Measurements from ENCODE around the gene OLFML1. TPM values are rescaled to one million over a fixed set of nuclear protein-coding genes. Genes with fewer than 3 reads are reported as not detected.

The OLFML1 gene
- 25.5 and 26.8 TPM in 2 replicates for total RNA-seq

DNA sequence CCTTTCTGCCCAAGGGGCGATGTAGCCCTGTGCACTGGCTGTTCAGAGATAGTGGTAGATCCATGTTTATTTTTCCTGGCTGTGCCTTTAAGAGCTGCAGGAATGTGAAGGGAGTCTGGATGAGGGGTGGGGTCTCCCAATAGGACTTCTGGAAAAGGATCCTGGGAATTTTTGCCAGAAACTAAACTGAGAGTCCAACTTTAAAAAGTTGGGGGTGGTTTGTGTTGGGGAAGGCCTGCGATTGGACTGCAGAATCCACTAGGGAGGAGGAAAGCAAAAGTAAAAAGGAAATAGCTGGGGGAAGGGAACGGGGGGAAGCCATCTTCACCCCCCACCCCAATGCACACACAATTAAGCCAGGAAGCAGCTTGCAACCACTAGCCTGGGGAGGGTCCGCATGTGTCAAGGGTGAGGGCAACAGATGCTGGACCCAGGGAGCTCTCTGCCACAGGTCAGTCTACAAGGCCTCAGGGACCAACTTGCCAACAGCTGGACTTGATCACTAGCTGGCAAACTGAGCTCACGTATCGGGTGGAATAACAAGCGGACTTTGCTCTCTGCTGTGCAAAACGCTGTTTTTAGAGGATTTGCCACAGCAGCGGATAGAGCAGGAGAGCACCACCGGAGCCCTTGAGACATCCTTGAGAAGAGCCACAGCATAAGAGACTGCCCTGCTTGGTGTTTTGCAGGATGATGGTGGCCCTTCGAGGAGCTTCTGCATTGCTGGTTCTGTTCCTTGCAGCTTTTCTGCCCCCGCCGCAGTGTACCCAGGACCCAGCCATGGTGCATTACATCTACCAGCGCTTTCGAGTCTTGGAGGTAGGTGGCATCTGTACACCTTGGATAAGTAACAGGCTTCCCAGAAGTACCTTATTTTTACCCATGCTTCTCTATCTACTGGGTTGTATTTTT lies at the start of gene OLFML1:
OLFML1 (plus strand) TSS at position 321 of the 912 bp plus-strand sequence; CDS start at position 691, 370 bp downstream.

DNA sequence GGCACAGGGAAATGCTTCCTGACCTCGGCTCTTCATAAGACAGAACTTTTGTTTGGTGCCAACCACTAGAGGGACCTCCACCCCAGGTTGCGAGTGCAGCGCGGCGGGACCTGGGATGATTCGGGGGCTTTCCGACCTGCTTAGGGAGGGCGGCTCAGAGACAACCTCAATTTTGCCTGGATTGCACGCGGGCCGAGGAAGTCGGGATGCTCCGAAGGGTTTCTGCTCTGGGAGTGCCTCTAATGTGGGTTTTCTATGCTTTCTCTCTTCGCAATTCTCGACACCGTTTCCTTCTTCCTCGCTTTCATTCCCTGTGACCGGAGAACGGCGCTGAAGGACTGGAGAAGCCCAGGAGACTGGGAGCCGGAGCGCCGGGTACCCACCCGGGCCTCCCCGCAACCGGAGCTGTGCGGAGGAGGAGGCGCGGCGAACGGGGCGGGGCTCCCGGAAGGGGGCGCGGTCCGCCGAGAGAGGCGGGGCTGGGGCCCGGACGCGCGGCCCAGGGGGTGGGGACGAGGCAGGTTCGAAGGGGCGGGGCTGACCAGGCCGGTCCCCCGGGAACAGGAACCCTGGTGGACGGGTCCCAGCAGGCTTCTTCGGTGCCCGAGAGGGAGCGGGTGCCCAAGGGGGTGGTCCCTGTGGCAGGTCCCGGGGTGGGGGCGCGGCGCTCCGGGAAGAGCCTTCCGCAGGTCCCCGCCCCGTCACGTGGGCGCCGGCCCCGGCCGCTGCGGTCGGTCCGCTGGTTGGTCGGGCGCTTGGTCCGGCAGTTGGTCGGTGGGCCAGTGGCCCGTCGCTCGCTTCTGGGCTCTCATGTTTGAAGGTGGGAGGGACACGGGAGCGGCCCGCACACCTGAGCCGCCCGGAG lies 28.2 kb downstream of the OLFML1 start, which contains the start of gene PPFIBP2:
PPFIBP2 (plus strand) TSS at position 766 of the 865 bp plus-strand sequence. CDS start 35,477 bp downstream, outside the sequence.

Other genes with a start within 250 kb of the OLFML1 start
- gene SYT9, start 233.6 kb upstream of the OLFML1 start, total RNA-seq: not detected in 2 replicates
- 17.6 and 22.2 TPM in 2 replicates for gene PPFIBP2, start 28.5 kb downstream of the OLFML1 start, total RNA-seq
- 13.6 and 20.4 TPM in 2 replicates for gene CYB5R2, start 188.0 kb downstream of the OLFML1 start, total RNA-seq
- gene OVCH2, start 221.0 kb downstream of the OLFML1 start, total RNA-seq: not detected in 2 replicates